HL-60 (cell line): Measurements from ENCODE around the gene KRT17.
"Not testable (repeated sequence)": the region's sequence is repeated elsewhere in the genome, so short reads cannot be mapped to it uniquely, and the experiment has no call there.

ENCODE experiments used
- DNase-seq, 2 experiments: peaks; one replicate each; pipeline ENCODE4 v3.0.0-alpha.2; 2010 to 2020; ENCODE audit warnings: low read depth in 1 of 2, low spot score in 1 of 2
- H3K27ac ChIP-seq: fragments of 250-450 bp; sonication (Bioruptor Pico); replicated peaks from 2 replicates; pipeline ENCODE4 v1.5.1; 2020; ENCODE audit warnings: mild to moderate bottlenecking, moderate library complexity
- H3K27me3 ChIP-seq: fragments of 250-450 bp; sonication (Bioruptor Pico); 2 replicates; pipeline ENCODE4 v1.5.1; 2021; ENCODE audit warnings: mild to moderate bottlenecking, moderate library complexity; ENCODE audit not compliant: insufficient read depth, poor library complexity, severe bottlenecking
- H3K4me3 ChIP-seq: replicated peaks from 2 replicates; pipeline ENCODE4 v1.5.1; 2011; ENCODE audit warnings: mild to moderate bottlenecking, control low read depth, low read length; ENCODE audit not compliant: insufficient read depth
- GABPA ChIP-seq: IDR thresholded peaks from 2 replicates; pipeline ENCODE4 v1.6.1; 2012; ENCODE audit warnings: low read depth
- POLR2AphosphoS5 ChIP-seq: IDR thresholded peaks from 2 replicates; pipeline ENCODE4 v1.6.1; 2012; ENCODE audit warnings: low read depth
- SPI1 ChIP-seq: IDR thresholded peaks from 2 replicates; pipeline ENCODE4 v1.6.1; 2012; ENCODE audit warnings: low read depth, mild to moderate bottlenecking, borderline replicate concordance
- TF ChIP-seq, protein P1 (sequence below): IDR thresholded peaks from 2 replicates; pipeline ENCODE4 v1.6.1; 2012; ENCODE audit warnings: low read depth; ENCODE audit not compliant: insufficient replicate concordance
- TF ChIP-seq, protein P2 (sequence below): IDR thresholded peaks from one replicate; pipeline ENCODE4 v1.5.1; 2011; ENCODE audit warnings: low read length, control low read depth, inconsistent platforms; ENCODE audit not compliant: insufficient read depth

KRT17 gene

GRCh38 chr17:41583137-41584127, 40.9 kb downstream of the KRT17 start:
- H3K27me3 ChIP-seq, result no peaks in the 10 kb centered on the region
- no peak for DNase-seq
- TF ChIP-seq GABPA, result no peak
- no peak for TF ChIP-seq POLR2AphosphoS5
- TF ChIP-seq, protein P1, sequence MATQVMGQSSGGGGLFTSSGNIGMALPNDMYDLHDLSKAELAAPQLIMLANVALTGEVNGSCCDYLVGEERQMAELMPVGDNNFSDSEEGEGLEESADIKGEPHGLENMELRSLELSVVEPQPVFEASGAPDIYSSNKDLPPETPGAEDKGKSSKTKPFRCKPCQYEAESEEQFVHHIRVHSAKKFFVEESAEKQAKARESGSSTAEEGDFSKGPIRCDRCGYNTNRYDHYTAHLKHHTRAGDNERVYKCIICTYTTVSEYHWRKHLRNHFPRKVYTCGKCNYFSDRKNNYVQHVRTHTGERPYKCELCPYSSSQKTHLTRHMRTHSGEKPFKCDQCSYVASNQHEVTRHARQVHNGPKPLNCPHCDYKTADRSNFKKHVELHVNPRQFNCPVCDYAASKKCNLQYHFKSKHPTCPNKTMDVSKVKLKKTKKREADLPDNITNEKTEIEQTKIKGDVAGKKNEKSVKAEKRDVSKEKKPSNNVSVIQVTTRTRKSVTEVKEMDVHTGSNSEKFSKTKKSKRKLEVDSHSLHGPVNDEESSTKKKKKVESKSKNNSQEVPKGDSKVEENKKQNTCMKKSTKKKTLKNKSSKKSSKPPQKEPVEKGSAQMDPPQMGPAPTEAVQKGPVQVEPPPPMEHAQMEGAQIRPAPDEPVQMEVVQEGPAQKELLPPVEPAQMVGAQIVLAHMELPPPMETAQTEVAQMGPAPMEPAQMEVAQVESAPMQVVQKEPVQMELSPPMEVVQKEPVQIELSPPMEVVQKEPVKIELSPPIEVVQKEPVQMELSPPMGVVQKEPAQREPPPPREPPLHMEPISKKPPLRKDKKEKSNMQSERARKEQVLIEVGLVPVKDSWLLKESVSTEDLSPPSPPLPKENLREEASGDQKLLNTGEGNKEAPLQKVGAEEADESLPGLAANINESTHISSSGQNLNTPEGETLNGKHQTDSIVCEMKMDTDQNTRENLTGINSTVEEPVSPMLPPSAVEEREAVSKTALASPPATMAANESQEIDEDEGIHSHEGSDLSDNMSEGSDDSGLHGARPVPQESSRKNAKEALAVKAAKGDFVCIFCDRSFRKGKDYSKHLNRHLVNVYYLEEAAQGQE, result no peak
- TF ChIP-seq, protein P2, sequence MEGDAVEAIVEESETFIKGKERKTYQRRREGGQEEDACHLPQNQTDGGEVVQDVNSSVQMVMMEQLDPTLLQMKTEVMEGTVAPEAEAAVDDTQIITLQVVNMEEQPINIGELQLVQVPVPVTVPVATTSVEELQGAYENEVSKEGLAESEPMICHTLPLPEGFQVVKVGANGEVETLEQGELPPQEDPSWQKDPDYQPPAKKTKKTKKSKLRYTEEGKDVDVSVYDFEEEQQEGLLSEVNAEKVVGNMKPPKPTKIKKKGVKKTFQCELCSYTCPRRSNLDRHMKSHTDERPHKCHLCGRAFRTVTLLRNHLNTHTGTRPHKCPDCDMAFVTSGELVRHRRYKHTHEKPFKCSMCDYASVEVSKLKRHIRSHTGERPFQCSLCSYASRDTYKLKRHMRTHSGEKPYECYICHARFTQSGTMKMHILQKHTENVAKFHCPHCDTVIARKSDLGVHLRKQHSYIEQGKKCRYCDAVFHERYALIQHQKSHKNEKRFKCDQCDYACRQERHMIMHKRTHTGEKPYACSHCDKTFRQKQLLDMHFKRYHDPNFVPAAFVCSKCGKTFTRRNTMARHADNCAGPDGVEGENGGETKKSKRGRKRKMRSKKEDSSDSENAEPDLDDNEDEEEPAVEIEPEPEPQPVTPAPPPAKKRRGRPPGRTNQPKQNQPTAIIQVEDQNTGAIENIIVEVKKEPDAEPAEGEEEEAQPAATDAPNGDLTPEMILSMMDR, result no peak
- no peak for TF ChIP-seq SPI1
- H3K27ac ChIP-seq, result no peak overlapping the region
- H3K4me3 ChIP-seq, result no peak overlapping the region

- not testable (repeated sequence) for H3K27ac ChIP-seq, H3K4me3 ChIP-seq, H3K27me3 ChIP-seq, DNase-seq
These were observed 42.1 kb downstream of the KRT17 start for GRCh38 chr17:41582061-41582968.

DNA sequence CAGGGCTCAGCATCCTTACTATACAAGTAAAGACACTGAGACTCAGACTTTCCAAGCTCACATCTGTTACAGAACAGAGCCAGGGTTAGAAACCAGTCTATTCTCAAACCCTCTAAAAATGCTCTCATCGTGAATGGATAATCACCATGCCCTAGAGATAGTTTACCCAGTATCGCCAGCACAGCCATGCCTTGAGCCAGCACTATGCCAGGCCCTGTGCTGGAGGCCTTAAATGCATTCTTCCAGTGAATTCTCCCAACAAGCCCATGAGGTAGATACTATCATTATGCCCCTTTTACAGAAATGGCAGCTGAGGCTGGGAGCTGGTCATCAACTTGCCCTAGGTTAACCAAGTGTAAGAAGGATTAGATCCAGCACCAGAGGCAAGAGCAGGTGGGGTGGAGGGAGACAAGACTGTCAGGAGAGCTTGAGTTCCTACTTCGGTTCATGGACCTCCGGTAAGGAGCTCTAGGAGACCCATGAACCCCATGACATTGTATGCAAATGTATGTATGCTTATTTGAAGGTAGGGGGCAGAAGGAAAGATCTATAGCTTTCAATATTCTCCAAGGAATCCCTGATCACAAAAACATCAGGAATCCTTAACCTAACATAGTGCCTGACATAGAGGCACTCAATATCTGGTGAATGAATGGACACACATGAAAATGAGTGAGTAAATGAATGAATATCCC, 42.9 kb downstream of the KRT17 start:
- no peak for DNase-seq
- Histone ChIP-seq H3K27me3 (no peaks in the 10 kb centered on the region), H3K4me3 (no peak overlapping the region), H3K27ac (no peak overlapping the region)
- TF ChIP-seq GABPA, result no peak
- TF ChIP-seq, protein P1, result no peak
- TF ChIP-seq SPI1, result no peak
- no peak for TF ChIP-seq POLR2AphosphoS5
- TF ChIP-seq, protein P2, result no peak
